MV-4-11 (cell line): ENCODE data around the gene PSIP1.
"Not testable (repeated sequence)": the region's sequence is repeated elsewhere in the genome, so short reads cannot be mapped to it uniquely, and the experiment has no call there.

Experiments used
- DNase-seq: peaks from one replicate; lab custom pipeline; 2025; lab: John Stamatoyannopoulos, UW

The PSIP1 gene

GRCh38 chr9:15501803-15502202, 9.0 kb downstream of the PSIP1 start:
- no peak for DNase-seq

DNA sequence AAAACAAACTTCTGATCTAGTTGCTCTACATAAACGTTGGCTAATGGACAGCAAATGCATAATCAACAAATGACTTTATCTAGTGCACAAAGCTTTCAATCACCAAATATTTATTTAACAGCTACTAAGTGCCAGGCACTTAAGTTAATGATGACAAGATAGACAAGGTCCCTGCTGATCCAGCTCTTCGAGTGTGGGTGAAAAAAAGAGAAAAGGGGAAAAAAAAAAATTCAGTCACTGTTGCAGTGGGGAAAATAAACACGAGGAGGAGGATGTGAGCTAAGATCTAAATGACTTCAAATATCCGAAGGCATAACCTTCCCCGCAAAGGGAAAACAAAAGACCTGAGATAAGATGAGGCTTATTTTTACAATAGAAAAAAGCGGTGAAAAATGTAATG, 9.6 kb downstream of the PSIP1 start:
- DNase-seq = no peak

DNA sequence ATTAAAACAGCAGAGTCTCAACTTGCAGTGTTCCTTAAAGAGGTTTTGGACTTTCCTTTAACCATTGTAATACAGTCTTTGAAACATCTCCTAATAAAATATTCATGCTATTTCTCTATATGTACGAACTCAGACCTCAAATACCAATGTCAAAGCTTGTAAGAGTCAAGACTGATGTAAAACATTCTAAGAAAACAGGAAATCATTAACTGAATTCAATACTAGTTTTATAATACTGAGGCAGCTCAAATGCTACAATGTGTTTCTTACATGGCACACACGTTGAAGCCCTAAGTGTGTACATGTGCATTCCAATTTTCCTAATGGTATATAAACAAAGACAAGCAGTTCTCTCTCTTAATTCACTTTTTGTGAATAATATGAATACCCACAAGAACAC, 11.6 kb downstream of the PSIP1 start:
- DNase-seq = no peak

GRCh38 chr9:15498246-15498995, 12.3 kb downstream of the PSIP1 start:
- DNase-seq = no peak

DNA sequence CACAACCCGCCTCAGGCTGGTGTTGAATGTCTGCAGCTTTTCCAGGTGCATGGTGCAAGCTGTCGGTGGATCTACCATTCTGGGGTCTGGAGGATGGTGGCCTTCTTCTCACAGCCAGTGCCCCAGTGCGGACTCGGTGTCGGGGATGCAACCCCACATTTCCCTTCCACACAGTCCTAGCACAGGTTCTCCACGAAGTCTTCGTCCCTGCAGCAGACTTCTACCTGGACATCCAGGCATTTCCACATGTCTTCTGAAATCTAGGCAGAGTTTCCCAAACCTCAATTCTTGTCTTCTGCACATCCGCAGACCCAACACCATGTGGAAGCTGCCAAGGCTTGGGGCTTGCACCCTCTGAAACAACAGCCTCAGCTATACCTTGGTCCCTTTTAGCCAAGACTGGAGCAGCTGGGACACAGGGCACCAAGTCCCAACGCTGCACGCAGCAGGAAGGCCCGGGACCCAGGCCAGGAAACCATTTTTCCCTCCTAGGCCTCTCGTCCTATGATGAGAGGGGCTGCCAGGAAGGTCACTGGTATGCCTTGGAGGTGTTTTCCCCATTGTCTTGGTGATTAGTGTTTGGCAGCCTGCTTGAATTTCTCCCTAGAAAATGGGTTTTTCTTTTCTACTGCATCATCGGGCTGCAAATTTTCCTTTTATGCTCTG, 18.2 kb downstream of the PSIP1 start:
- DNase-seq = no peak

GRCh38 chr9:15491950-15492349, 18.8 kb downstream of the PSIP1 start:
- no peak for DNase-seq

DNA sequence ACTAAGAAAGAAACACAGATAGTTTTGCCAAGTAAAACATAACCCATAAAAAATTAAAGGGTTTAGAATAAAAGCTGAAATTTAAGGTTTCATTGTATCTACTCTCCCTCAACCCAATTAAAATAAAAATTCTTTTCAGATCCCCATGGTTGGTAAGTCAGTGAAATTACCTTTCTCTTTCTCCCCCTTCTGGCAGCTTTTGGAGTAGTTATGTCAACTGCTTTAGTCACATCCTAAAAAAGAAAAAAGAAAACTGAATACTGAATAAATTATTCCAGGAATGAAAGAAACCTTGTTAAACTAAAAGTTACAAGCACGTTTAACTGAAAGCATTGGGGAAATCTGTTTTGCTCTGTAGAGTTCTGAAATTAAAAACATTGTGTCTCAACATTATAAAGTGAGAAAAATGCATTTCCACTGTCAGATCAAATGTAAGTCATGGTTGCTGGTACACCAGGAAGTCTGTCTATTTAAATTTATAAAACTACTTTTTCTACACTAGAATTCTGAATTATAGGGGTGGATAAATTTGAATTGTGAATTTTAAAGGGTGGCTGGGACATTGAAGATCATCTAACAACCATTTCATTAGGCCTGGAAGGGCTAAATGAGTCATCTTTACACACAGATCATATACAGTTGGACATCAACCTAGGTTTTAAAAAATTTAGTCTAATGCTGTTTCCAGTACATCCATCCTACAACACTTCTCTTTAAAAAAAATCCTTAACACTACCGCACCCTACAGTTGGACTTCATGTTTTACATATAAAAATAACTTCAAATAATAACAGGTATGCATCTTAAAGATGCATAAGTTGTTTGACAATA, 24.7 kb downstream of the PSIP1 start:
- peak; percentile 10 for DNase-seq

DNA sequence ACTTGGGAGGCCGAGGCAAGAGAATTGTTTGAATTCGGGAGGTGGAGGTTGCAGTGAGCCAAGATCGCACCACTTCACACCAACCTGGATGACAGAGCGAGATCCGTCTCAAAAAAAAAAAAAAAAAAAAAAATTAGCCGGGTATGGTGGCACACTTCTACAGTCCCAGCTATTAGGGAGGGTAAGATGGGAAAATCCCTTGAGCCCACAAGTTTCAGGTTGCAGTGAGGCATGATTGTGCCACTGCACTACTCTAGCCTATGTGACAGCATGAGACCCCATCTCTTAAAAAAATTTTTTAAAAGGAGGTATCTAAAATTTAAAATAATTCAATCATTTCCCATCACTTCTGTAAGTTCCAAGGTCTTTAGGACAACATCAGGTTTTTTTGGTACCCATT, 26.0 kb downstream of the PSIP1 start:
- no peak for DNase-seq

- no peak for DNase-seq
Measured at GRCh38 chr9:15482146-15482545, 28.6 kb downstream of the PSIP1 start.

DNA sequence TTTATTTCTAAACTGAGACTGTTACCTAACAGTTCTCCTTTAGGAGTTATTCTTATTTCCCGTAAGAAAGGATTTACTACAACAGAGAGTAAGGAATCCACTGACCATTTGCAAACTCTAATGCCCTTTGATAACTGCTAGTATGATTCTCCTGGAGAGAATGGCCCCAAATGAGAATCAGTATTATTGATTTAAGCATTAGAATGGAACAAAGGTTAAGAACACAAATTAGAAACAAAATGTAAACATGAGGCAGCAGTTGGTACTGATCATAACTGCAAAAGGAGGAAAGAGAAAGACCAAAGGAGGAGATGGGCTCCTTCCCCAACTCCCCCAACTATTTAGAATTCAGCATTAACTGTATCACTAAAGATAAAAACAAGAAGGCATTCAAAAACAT, 30.7 kb downstream of the PSIP1 start:
- no peak for DNase-seq

GRCh38 chr9:15475923-15476536, 34.7 kb downstream of the PSIP1 start:
- no peak for DNase-seq

DNA sequence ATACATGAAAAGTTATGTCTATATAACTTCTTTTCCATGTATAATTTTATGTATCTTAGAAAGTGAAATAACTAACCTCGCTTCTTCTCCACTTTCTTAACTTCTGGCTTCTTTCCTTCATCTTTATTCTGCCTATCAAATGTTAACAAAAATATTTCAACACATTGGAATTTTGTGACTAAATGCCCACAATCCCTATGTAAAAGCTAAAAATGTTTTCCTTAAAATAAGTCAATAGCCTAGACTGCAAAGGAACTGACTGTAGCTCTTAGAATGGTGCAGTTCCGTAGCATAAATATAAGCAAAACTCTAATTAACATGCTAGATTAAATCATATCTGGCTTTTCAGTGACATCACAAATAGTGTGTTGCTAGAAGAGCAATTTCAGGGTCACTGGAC, 40.9 kb downstream of the PSIP1 start:
- DNase-seq = no peak

- DNase-seq = no peak
Measured at GRCh38 chr9:15469406-15469805, 41.4 kb downstream of the PSIP1 start.

GRCh38 chr9:15468145-15468544, 42.6 kb downstream of the PSIP1 start:
- DNase-seq = no peak

- no peak for DNase-seq
Measured at GRCh38 chr9:15461601-15462000, 49.2 kb downstream of the PSIP1 start.

DNA sequence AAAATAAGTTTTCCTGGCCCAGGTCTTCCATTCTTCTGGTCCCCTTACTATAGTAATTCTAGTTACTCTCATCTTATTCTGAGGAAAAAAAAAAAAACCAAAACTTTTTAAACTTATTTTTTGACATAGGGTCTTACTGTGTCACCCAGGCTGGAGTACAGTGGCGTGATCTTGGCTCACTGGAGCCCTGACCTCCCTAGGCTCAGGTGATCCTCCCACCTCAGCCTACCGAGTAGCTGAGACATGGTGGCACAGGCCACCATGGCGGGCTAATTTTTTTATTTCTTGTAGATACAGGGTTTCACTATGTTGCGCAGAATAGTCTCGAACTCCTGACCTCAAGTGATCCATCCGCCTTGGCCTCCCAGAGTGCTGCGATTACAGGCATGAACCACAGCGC, 49.7 kb downstream of the PSIP1 start:
- DNase-seq = no peak

DNA sequence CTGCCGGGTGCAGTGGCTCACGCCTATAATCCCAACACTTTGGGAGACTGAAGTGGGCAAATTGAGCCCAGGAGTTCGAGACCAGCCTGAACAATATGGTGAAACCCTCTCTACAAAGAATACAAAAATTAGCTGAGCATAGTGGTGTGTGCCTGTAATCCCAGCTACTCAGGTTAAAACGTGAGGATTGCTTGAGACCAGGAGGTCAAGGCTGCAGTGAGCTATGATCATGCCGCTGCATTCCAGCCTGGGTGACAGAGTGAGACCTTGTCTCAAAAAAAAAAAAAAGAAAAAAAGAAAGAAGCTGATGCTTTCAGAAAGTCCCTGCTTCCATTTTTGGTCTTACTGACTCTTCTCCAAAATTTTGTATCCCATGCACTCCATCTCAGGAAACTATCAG, 56.8 kb downstream of the PSIP1 start:
- DNase-seq = no peak

DNA sequence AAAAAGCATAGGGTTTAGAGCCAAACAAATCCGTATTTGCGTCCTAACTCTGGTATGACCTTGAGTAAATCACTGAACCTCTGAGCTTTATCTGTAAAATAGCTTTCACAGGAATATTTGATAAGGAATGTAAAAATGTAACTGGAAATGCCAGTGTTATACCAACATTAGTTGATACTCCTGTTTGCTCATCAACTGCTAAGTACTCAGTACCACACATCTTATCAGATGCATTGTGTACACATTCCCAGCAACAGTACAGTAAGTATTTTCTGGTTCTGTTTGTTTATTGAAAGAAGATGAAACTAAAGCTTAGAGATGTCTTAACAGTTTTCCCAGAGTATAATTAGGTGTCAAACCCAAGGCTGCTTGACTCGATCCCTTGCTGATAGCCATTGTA, 66.6 kb downstream of the PSIP1 start:
- no peak for DNase-seq

GRCh38 chr9:15442264-15442663, 68.5 kb downstream of the PSIP1 start:
- DNase-seq = not testable (repeated sequence)

DNA sequence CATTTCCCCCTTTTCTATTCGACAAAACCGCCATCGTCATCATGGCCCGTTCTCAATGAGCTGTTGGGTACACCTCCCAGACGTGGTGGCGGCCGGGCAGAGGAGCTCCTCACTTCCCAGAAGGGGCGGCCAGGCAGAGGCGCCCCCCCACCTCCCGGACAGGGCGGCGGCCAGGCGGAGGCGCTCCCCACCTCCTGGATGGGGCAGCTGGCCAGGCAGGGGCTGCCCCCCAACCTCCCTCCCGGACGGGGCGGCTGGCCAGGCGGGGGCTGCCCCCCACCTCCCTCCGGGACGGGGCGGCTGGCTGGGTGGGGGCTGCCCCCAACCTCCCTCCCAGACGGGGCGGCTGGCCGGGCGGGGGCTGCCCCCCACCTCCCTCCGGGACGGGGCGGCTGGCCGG, 68.9 kb downstream of the PSIP1 start:
- DNase-seq = not testable (repeated sequence)

GRCh38 chr9:15438891-15439290, 71.9 kb downstream of the PSIP1 start:
- DNase-seq = no peak

GRCh38 chr9:15433661-15434060, 77.1 kb downstream of the PSIP1 start:
- no peak for DNase-seq

GRCh38 chr9:15433191-15433590, 77.6 kb downstream of the PSIP1 start:
- DNase-seq = no peak
